Measurements from ENCODE around the gene ELL.

Gene ELL

GRCh38 chr19:18466354-18466753 lies 55.5 kb downstream of the ELL start:
- no peak for DNase-seq

DNA sequence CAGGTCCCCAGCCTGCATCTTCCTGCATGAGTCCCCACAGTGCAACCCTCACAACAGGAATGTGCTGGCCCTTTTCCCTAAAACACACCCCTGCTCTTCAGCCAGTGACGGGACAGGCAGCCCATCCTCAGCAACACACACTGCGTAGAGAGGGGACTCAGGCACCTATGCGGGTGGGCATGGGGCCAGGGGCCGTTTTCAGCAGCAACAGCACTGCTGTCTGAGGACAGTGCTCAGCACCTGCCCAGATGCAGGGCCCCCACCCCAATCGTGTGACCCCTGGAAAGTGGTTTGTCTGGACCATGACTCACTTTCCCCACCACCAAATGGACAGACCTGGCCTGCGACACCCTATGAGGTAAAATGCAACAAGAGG lies 55.9 kb downstream of the ELL start:
- DNase-seq: no peak

DNA sequence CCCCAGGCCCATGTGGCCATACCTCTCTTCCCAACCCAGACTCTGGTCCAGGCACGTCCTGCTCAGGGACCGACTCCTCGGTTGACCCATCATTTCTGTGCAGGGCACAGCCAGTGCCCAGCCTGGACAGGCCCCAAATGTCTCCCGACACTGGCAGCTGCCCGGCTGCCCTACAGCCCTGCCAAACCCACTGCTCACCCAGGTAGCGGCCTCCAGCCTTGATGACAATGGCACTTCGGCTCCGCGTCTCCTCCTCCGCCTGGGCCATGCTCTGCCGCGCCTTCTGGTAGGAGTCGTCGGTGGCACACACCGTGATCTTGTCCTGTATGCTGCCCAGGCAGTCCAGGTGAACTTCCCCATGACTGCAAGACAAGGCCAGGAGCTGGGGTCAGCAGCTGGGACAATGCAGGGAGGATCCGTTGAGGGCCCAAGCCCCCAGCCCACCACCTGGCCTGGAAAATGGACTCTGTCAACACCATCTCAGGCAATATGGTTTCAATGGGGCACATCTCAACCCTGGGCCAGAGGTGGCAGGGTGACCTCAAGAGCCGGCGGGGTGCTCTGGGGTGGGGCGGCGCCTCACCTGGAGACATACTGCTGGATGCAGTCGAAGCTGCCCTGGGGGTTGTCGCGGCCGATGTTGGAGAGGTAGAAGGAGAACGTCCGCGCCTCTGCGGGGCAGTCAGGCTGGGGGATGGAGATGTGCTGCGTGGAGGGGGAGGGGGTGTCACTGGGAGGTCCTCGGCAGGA lies 56.5 kb downstream of the ELL start:
- no peak for DNase-seq

- DNase-seq: no peak
Observed at GRCh38 chr19:18464646-18465045, 57.2 kb downstream of the ELL start.

GRCh38 chr19:18461471-18461870 lies 60.4 kb downstream of the ELL start:
- no peak for DNase-seq

GRCh38 chr19:18460900-18461299 lies 61.0 kb downstream of the ELL start:
- no peak for DNase-seq

GRCh38 chr19:18457483-18458331 lies 64.2 kb downstream of the ELL start:
- no peak for DNase-seq

- no peak for DNase-seq
Observed at GRCh38 chr19:18456974-18457373, 64.9 kb downstream of the ELL start.

DNA sequence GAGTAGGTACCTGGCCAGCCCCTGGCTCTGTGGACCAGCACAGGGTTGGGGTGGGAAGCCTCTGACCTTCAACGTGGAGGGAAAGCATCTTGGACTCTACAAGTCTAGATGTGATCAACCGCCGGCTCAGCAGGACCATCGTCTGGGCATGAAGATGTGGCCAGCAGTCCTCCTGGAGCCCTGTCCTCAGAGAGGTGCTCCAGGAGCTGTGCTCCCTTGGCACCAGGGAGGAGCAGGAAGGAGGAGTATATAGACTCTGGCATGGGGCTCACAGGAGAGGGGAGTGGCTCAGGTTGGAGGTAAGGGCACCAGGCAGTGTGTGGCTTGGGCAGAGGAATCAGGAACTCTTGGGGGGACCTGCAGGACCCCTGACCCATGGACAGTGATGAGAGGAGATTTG lies 65.6 kb downstream of the ELL start:
- DNase-seq: no peak

DNA sequence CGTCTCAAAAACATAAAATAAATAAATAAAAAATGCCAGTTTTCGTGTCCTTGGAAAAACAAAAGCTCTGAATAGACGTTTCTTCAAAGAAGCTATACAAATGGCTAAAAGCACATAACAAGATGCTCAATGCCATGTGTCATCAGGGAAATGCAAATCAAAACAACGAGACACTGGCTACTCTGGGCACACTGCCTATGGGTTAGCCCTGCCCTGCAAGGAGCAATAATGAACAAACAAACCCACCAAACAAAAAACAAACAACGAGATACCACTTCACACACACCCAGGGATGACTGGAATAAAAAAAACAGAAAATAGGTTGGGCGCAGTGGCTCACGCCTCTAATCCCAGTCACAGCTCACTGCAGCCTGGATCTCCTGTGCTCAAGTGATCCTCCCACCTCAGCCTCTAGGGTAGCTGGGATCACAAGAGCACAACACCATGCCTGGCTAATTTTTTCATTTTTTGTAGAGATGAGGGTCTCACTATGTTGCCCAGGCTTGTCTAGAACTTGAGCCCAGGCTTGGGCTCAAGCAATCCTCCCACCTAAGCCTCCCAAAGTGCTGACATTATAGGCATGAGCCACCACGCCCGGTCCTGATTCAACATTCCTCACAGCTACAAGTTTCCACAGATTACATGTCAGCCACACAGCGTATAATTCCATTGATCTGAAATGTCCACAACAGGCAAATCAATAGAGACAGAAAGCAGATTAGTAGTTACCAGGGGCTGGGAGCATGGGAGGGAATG lies 68.4 kb downstream of the ELL start:
- DNase-seq: no peak

GRCh38 chr19:18452386-18452785 lies 69.5 kb downstream of the ELL start:
- no peak for DNase-seq

DNA sequence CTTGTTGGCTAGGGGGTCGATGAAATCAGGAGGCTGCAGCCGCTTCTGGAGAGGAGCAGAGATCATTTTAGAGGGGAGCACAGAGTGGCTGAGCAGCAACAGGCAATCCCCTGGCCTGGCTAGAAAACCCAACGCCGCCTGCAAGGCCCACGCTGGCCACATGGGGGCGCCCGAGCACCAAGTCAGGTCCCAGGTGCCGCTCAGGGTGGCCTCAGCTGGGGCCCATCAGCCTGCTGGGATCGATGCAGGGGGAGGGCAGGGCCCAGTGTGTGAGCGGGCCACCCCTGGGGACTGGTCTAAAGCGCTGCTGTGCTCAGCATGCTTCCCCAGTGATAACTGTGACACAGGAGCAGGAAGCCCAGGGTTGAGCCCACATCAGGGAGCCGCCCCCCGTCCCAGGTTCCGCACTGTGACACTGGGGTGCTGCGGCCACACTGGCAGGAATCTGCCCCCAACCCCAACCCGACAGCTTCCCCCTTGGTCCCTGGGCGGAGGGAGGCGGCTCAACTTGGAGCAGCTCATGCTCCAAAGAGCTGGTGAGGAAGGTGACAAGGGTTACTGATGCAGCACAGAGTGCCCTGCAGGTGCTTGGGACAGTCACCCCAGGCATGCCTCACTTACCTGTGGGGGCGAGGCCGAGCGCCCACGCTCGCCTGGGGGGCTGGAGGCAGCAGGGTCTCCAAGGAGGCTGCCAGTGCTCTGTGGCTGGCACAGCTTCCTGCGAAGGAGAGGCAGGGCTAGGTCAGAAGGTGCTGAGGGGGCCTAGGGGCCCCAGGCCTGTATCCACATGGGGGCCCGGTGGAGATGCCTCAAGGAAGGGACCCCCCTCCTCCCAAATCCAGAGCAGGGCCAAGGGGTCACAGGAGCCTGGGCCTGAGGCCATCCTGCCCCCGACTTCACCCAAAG lies 70.7 kb downstream of the ELL start:
- peak; percentile 94 for DNase-seq

DNA sequence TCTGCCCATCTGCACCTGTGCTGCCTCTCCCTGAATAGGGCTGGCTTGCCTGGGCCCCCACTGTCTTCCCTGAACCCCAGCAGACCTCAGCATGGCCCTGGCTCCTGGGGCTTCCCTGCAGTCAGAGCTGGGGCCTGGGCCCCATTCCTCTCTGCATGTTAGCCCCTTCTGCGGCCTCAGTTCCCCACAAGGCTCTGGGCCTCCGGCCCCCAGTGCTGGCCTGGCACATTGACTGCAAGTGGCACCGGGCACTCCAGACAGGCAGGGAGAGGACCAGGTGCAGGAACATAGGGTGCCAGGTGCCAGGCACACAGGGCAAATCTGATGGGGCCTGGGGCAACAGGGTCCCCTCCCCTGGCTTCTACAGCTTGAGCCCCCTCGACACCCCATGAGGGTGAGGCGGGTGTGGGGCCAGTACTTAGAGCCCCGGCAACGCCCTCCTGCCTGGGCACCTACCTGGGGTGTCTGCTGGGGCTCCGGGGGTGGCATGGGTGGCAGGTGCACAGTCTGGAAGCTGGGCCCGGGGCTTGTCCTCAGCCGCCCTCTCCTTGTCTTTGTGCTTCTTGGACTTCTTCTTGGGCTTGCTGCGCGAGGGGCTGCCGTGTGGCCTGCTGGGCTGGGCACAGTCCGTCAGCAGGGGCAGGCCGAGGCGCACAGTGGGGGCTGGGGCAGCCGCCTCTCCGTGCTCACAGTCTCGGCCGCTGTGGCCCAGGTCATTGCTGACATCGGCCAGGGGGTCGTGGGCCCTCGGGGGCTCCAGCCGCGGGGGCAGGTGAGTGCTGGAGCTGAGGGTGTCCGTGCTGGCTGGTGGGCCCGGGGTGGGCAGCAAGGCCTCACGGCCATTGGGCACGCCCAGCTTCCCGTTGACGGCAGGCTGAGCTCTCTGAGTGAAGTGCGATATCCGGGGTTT lies 71.6 kb downstream of the ELL start:
- no peak for DNase-seq

DNA sequence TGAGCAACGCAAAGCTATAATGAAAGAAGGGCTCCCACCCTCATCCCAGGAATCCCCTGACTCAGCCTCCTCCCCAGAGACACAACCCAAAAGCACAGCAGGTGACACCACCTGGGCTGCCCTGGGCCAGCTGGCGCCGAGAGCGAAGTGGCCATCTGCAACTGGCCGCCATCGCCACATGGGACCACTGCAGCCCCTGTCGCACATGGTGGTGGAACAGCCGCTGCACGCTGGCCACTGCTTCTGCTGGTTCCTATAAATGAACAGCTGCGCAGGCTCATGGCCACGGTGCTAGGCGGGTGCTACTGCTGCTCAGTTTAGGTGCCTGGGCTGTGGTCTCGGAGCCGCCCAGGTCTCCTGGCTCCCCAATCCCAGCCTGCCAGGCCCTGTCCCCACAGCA lies 72.3 kb downstream of the ELL start:
- no peak for DNase-seq

- no peak for DNase-seq
Observed at GRCh38 chr19:18446811-18447359, 75.0 kb downstream of the ELL start.

DNA sequence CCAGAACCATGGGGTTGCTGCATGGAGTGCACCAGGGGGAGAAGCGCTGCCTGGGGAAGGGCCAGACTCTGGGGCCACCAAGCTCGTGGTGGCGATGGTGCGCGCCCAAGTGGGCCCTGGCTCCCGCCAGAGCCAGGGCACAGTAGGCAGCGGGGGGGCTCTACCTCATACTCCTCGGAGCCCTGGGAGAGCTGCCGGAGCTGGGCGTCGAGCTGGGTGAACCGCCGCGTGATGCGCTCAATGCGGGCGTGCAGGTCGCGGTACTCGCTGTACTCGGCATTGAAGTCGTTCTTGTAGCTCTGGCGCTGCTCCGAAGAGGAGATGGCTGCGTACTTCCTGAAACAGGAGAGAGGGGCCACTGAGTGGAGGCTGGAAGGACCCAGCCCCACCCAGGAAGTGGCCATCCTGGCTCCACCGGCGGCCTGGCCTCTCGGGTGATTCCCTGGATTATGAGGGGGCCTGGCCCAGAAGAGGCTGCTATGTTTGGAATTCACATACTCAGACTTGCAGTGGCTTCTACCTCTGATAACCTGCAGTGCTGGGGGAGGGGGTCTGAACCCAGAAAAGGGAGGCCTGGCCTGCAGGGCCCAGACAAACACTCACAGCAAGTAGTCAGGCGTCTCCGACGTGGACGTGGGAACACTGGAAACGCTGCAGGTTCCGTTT lies 75.6 kb downstream of the ELL start:
- DNase-seq: no peak

DNA sequence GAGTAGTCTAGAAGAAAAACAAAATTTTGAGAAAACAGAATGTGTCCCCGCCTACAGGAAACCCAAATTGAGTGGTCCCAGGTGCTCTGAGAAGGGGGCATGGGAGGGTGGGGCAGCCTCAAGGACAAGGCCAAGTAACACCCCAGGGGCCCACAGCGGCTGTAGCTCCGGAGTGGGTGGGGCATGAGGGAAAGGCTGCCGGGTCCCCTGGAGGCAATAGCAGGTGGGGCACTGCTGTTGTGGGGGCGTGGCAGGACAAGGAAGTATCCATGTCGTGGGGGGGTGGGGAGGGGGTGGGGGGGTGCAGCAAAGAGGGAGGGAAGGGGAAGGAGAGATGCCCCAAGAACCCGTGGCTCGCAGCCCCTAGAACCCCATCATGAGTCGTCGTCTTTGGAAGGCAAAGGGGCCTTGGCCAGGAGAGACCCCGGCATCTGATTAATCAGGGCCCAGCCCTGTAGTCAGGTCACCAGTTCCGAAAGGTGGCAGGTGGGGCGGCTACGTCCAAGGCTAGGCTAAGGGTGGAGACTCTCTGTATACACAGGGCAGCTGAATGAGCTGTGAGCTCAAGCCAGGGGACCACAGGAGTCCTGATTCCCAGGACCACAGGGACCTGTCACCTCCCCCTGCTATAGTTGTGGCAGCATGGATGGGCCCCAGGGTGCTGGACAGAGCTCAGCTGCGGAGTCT lies 76.5 kb downstream of the ELL start:
- no peak for DNase-seq

DNA sequence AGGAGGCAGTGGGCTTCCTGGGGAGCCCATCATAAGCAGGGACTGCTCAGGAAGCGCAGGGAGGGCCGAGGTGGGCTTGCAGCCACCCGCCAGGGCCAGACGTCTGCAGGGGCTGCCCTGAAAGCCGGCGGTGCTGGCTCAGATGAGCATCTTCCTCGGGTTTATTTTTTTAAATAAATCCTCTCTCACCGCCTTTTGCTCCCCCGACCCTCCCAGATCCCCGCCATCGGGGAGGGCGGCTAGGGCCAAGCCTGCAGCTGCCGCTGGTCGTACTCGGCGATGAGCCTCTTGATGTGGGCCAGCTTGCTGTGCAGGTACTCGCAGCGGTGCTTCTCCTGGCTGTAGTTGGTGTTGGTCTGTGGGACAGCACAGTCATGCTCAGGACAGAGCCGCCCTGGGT lies 77.4 kb downstream of the ELL start:
- no peak for DNase-seq

DNA sequence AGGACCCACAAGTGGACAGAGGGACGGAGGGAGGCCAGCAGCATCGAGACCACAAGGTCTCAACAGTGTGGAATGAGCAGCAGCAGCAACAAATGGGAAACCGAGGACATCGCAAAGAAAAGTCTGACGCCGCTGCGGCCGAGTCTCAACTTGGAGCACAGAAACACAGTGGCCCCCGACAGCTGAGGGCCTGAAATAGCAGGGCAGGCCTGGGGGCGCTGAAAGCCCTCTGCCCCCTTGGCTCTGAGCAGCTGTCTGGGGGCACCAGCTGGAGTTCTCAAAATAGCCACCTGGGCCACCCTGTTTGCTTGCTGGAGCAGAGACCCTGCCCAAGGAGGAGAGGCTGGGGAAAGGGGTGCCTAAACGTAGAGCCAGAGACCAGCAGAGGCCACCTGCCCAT lies 78.0 kb downstream of the ELL start:
- no peak for DNase-seq

DNA sequence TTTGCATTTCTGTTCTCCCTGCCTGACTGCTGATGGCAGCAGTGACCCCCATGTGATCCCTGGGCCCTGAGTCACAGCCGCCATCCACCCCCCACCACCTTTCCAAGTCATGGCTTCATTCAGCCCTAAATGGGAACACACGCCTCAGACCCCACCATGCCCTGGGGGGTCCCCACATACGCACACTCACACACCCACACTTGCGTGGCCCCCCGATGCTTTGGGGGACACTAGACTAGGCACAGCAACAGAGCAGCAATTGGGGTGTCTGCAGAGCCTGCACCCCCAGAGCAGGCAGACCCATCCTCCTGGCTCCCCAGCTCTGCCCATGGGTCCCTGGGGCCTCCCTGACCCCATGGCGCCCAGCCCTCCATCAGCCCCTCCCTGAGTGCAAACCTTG lies 78.5 kb downstream of the ELL start:
- no peak for DNase-seq
